AG08396 (cell line): Measurements from ENCODE around the gene DYNC2I2.
"Not testable (repeated sequence)": the region's sequence is repeated elsewhere in the genome, so short reads cannot be mapped to it uniquely, and the experiment has no call there.

ENCODE experiments used
- DNase-seq: peaks from one replicate; pipeline ENCODE4 v3.0.0; 2012; ENCODE audit warnings: low spot score, mixed read lengths

Gene DYNC2I2

GRCh38 chr9:128685636-128686489 lies 29.2 kb upstream of the DYNC2I2 start:
- no peak for DNase-seq

GRCh38 chr9:128684325-128685199 lies 27.9 kb upstream of the DYNC2I2 start:
- DNase-seq = peak; percentile 85

GRCh38 chr9:128684065-128684324 lies 27.3 kb upstream of the DYNC2I2 start:
- DNase-seq = no peak

GRCh38 chr9:128683340-128684064 lies 26.9 kb upstream of the DYNC2I2 start:
- DNase-seq = peak; percentile 27

GRCh38 chr9:128677794-128678193 lies 21.1 kb upstream of the DYNC2I2 start:
- no peak for DNase-seq

- no peak for DNase-seq
These were observed 18.7 kb upstream of the DYNC2I2 start for GRCh38 chr9:128675382-128675781.

- DNase-seq = no peak
These were observed 13.1 kb upstream of the DYNC2I2 start for GRCh38 chr9:128669786-128670185.

GRCh38 chr9:128666481-128666941 lies 9.9 kb upstream of the DYNC2I2 start:
- DNase-seq = not testable (repeated sequence)

- DNase-seq = no peak
These were observed 1.1 kb upstream of the DYNC2I2 start for GRCh38 chr9:128657796-128658195.

- DNase-seq = no peak
These were observed 677 bp upstream of the DYNC2I2 start for GRCh38 chr9:128657344-128657704.

- no peak for DNase-seq
These were observed 2.2 kb downstream of the DYNC2I2 start for GRCh38 chr9:128654481-128654880.

- DNase-seq = peak; percentile 4
These were observed 2.7 kb downstream of the DYNC2I2 start for GRCh38 chr9:128653908-128654307.

GRCh38 chr9:128651798-128652197 lies 4.8 kb downstream of the DYNC2I2 start:
- DNase-seq = no peak

GRCh38 chr9:128648206-128648605 lies 8.4 kb downstream of the DYNC2I2 start:
- not testable (repeated sequence) for DNase-seq

- DNase-seq = no peak
These were observed 12.9 kb downstream of the DYNC2I2 start for GRCh38 chr9:128643519-128644300.

GRCh38 chr9:128642675-128643245 lies 13.9 kb downstream of the DYNC2I2 start:
- DNase-seq = no peak

GRCh38 chr9:128640603-128641002 lies 16.0 kb downstream of the DYNC2I2 start:
- no peak for DNase-seq

GRCh38 chr9:128638580-128638979 lies 18.1 kb downstream of the DYNC2I2 start:
- DNase-seq = no peak

GRCh38 chr9:128637656-128638055 lies 19.0 kb downstream of the DYNC2I2 start:
- DNase-seq = no peak

- no peak for DNase-seq
These were observed 19.8 kb downstream of the DYNC2I2 start for GRCh38 chr9:128636556-128637530.
